ENCODE measurements around the gene CD151.

- TF ChIP-seq FOXA1 (IDR thresholded peaks at IDR 0.05) (no peak), TAF1 (conservative IDR thresholded peaks at IDR 0.05) (no peak), SP1 (IDR thresholded peaks at IDR 0.05) (no peak), JUND (IDR thresholded peaks at IDR 0.05) (no peak), RAD21 (IDR thresholded peaks at IDR 0.05) (no peak), YY1 (IDR thresholded peaks at IDR 0.05) (no peak), GABPA (IDR thresholded peaks at IDR 0.05 in 1 of 2, conservative IDR thresholded peaks at IDR 0.05 in 1 of 2) (no peak), RXRA (IDR thresholded peaks at IDR 0.05) (no peak), MAX (IDR thresholded peaks at IDR 0.05) (no peak), ZBTB33 (IDR thresholded peaks at IDR 0.05) (no peak), ATF3 (IDR thresholded peaks at IDR 0.05) (no peak), HNF4A (conservative IDR thresholded peaks at IDR 0.05) (no peak)
- TF ChIP-seq, protein P1, sequence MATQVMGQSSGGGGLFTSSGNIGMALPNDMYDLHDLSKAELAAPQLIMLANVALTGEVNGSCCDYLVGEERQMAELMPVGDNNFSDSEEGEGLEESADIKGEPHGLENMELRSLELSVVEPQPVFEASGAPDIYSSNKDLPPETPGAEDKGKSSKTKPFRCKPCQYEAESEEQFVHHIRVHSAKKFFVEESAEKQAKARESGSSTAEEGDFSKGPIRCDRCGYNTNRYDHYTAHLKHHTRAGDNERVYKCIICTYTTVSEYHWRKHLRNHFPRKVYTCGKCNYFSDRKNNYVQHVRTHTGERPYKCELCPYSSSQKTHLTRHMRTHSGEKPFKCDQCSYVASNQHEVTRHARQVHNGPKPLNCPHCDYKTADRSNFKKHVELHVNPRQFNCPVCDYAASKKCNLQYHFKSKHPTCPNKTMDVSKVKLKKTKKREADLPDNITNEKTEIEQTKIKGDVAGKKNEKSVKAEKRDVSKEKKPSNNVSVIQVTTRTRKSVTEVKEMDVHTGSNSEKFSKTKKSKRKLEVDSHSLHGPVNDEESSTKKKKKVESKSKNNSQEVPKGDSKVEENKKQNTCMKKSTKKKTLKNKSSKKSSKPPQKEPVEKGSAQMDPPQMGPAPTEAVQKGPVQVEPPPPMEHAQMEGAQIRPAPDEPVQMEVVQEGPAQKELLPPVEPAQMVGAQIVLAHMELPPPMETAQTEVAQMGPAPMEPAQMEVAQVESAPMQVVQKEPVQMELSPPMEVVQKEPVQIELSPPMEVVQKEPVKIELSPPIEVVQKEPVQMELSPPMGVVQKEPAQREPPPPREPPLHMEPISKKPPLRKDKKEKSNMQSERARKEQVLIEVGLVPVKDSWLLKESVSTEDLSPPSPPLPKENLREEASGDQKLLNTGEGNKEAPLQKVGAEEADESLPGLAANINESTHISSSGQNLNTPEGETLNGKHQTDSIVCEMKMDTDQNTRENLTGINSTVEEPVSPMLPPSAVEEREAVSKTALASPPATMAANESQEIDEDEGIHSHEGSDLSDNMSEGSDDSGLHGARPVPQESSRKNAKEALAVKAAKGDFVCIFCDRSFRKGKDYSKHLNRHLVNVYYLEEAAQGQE (IDR thresholded peaks at IDR 0.05): no peak
- TF ChIP-seq, protein P2, sequence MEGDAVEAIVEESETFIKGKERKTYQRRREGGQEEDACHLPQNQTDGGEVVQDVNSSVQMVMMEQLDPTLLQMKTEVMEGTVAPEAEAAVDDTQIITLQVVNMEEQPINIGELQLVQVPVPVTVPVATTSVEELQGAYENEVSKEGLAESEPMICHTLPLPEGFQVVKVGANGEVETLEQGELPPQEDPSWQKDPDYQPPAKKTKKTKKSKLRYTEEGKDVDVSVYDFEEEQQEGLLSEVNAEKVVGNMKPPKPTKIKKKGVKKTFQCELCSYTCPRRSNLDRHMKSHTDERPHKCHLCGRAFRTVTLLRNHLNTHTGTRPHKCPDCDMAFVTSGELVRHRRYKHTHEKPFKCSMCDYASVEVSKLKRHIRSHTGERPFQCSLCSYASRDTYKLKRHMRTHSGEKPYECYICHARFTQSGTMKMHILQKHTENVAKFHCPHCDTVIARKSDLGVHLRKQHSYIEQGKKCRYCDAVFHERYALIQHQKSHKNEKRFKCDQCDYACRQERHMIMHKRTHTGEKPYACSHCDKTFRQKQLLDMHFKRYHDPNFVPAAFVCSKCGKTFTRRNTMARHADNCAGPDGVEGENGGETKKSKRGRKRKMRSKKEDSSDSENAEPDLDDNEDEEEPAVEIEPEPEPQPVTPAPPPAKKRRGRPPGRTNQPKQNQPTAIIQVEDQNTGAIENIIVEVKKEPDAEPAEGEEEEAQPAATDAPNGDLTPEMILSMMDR (IDR thresholded peaks at IDR 0.05; ENCODE audit: low read depth, low read length, missing input control): no peak
Measured at GRCh38 chr11:793556-793955, 39.2 kb upstream of the CD151 start.

All from liver (tissue), 3 donors.